GM21576 (cell line): ENCODE results near the gene SLC3A2.
"Not testable (repeated sequence)": the region's sequence is repeated elsewhere in the genome, so short reads cannot be mapped to it uniquely, and the experiment has no call there.

Experiments used
- ATAC-seq: cut with Tn5 transposase; IDR thresholded peaks from one replicate; pipeline ENCODE4 v1.9.1; 2021; ENCODE audit warnings: mild to moderate bottlenecking, moderate library complexity; ENCODE audit not compliant: unreplicated experiment

SLC3A2 gene

GRCh38 chr11:62925745-62926679 lies 45.3 kb downstream of the SLC3A2 start:
- no peak for ATAC-seq

GRCh38 chr11:62926680-62927455 lies 46.2 kb downstream of the SLC3A2 start:
- no peak for ATAC-seq

GRCh38 chr11:62928011-62928410 lies 47.3 kb downstream of the SLC3A2 start:
- ATAC-seq: no peak

GRCh38 chr11:62930157-62930556 lies 49.5 kb downstream of the SLC3A2 start:
- no peak for ATAC-seq

GRCh38 chr11:62930666-62931065 lies 50.0 kb downstream of the SLC3A2 start:
- no peak for ATAC-seq

- no peak for ATAC-seq
Measured at GRCh38 chr11:62931499-62932278, 51.0 kb downstream of the SLC3A2 start.

GRCh38 chr11:62933285-62933684 lies 52.6 kb downstream of the SLC3A2 start:
- ATAC-seq: no peak

- no peak for ATAC-seq
Measured at GRCh38 chr11:62933750-62934495, 53.2 kb downstream of the SLC3A2 start.

GRCh38 chr11:62934496-62934785 lies 53.7 kb downstream of the SLC3A2 start:
- no peak for ATAC-seq

GRCh38 chr11:62937528-62937927 lies 56.8 kb downstream of the SLC3A2 start:
- not testable (repeated sequence) for ATAC-seq
